GM12801 (cell line): ENCODE measurements around the gene ZNF407.

ENCODE experiments used
- CTCF ChIP-seq: IDR thresholded peaks from one replicate; pipeline ENCODE4 v1.5.1; 2011; ENCODE audit warnings: control low read depth; ENCODE audit not compliant: insufficient read length; ENCODE audit errors: extremely low read depth

The ZNF407 gene

GRCh38 chr18:74862094-74862493 lies 264.4 kb downstream of the ZNF407 start:
- TF ChIP-seq CTCF, result no peak

GRCh38 chr18:74866577-74866976 lies 268.9 kb downstream of the ZNF407 start:
- TF ChIP-seq CTCF, result no peak

GRCh38 chr18:74868461-74868860 lies 270.8 kb downstream of the ZNF407 start:
- TF ChIP-seq CTCF, result no peak

- TF ChIP-seq CTCF, result no peak
Measured at GRCh38 chr18:74869904-74870863, 272.5 kb downstream of the ZNF407 start.

GRCh38 chr18:74870950-74871349 lies 273.3 kb downstream of the ZNF407 start:
- TF ChIP-seq CTCF, result no peak

- no peak for TF ChIP-seq CTCF
Measured at GRCh38 chr18:74873629-74874028, 276.0 kb downstream of the ZNF407 start.

- no peak for TF ChIP-seq CTCF
Measured at GRCh38 chr18:74874351-74874750, 276.7 kb downstream of the ZNF407 start.
